ENCODE measurements around the gene LRP2.

Gene LRP2

GRCh38 chr2:169230204-169230603 lies 132.1 kb downstream of the LRP2 start:
- no peak for DNase-seq

- no peak for DNase-seq
Measured at GRCh38 chr2:169229590-169229989, 132.7 kb downstream of the LRP2 start.

- DNase-seq: no peak
Measured at GRCh38 chr2:169225906-169226305, 136.4 kb downstream of the LRP2 start.

DNA sequence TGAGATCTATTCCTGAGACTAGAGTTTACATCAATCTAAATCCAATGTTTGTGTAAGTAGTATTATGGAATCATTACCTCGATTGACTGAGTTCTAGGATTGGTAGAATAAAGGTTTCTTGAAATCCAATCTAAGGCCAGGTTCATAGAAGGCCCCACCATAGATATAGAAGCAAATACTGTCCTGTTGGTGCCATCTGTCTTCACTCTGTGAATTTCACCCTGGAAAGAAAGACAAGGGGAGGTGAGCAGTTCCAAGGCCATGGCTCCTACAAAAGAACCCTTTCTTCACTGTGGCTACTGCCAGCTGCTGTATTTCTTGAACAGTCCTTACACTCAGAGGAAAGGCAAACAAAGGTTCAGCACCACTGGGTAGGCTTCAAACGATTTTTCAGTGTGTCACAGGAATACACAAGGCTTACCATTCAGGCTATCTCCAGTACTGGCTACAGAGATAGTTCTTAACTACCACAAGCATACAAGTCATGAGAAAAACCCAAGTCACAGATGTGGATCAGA lies 137.0 kb downstream of the LRP2 start:
- no peak for DNase-seq

DNA sequence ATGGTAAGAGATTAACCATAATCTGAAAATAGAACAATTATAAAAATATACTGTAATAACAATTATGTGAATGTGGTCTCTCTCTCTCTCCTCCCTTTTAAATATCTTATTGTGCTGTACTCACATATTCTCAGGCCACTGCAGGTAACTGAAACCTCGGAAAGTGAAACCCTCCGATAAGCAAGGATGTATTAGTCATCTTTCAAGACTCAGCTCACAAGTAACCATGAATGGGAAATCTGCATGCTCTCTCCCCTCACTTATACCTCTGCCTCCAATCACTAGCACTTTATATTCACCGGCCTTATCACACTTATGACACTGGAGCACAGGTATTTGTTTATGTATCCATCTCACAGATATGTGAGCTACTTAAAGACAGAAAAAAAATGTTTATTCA lies 139.7 kb downstream of the LRP2 start:
- no peak for DNase-seq

GRCh38 chr2:169221745-169222369 lies 140.5 kb downstream of the LRP2 start:
- no peak for DNase-seq

DNA sequence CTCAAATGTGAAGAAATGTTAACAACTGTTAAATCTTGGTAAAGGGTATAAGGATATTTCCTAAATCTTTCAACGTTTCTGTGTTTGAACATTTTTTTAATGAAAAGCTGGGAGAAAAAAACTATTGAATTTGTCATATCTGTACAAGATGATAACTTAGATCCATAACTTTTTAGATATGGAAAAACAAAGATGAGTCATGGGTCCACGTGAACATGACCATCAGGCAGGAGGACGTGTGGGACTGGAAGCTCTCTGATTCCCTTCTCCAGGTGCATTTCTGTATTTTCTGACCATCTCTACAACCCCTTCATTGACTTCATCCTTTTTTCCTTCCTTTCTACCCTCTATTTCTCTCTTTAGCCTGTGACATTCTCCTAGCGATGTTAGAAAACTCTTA lies 151.4 kb downstream of the LRP2 start:
- no peak for DNase-seq

DNA sequence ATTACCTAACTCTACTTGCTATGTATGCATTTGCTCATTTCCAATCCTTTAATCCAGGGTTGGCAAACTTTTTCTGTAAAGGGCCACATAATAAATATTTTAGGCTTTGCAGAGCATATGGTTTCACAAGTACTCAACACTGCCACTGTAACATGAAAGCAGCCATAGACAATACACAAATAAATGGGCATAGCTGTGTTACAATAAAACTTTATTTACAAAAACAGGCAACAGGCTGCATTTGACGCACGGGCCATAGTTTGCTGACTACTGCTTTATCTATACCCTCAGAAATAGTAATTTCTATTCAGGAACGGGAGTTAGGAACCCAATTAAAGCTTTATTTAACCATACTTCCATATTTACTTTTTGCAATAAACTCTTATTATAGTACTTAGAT lies 154.3 kb downstream of the LRP2 start:
- no peak for DNase-seq

DNA sequence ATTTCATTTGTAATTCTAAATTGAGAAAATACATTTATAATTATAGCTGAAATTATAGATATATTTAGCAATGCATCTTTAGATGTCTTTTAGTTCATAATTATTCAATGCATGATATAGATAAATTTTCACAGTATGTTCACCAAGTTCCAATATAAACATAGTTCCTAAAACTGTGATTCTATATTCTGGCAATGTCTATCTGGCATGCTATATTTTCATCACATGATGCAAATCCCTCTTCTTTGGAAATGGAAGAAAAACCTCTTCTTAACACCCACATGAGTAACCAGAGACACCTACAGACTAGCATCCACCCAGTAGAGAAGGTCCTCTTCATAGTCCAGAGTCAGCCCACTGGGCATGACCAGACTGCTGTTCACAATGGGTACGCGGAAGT lies 157.2 kb downstream of the LRP2 start:
- DNase-seq: no peak

DNA sequence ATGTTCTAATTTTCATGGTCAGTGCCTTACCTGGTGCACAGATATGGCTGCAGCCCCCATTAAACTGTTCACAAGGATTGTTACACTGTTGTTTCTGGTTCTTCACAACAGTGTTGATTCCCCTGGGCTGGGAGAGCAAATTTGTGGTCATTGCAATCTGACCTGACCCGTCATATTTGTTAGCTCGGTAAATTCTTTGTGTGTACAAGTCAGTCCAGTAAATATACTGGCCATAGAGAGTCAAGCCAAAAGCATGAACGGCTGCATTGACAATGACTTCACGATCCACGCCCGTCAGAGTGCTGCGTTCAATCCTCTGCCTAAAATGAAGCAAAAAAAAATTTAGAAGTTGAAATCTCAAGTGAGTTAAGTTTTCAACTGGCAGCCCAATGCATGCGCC lies 158.4 kb downstream of the LRP2 start:
- DNase-seq: no peak

DNA sequence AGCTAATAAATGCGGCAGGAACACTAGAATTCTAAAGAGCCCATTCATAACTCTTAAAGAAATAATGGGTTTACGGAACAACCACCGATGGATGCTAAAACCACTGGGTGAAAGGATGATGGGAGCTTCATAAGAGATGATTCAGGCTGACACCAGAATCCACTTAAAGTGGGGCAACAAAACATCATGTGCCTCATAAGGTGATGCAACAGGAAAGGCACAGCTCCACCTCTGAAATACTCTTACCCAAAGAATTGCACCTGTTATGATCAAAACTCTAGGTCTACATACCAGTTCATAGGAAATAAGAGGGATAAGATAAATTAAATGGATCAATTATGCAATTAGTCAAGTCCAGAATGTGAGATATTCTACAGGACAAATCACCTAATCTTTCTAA lies 161.6 kb downstream of the LRP2 start:
- no peak for DNase-seq

GRCh38 chr2:169193618-169194017 lies 168.7 kb downstream of the LRP2 start:
- DNase-seq: no peak

GRCh38 chr2:169190197-169190775 lies 172.0 kb downstream of the LRP2 start:
- DNase-seq: no peak

DNA sequence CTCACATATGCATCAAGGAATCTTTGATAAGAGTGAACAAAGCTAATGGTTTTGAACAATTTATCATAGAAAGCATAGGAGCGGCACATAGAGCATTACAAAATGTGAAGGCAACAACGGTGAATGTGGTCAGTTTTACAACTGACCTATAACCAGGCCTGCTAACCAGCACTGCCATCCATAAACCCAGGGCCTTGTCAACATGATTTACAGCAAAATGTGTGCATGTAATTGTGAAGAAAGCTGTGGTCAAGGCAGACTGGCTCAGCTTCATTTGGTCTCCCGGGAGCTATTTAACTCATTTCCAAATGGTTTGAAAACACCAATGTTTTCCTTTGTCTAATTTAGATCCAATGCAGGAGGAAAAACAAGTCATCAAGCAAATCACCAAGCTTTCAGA lies 173.2 kb downstream of the LRP2 start:
- DNase-seq: no peak

- DNase-seq: no peak
Measured at GRCh38 chr2:169185711-169186110, 176.6 kb downstream of the LRP2 start.

- no peak for DNase-seq
Measured at GRCh38 chr2:169184074-169184473, 178.3 kb downstream of the LRP2 start.

GRCh38 chr2:169182573-169182972 lies 179.8 kb downstream of the LRP2 start:
- DNase-seq: no peak

DNA sequence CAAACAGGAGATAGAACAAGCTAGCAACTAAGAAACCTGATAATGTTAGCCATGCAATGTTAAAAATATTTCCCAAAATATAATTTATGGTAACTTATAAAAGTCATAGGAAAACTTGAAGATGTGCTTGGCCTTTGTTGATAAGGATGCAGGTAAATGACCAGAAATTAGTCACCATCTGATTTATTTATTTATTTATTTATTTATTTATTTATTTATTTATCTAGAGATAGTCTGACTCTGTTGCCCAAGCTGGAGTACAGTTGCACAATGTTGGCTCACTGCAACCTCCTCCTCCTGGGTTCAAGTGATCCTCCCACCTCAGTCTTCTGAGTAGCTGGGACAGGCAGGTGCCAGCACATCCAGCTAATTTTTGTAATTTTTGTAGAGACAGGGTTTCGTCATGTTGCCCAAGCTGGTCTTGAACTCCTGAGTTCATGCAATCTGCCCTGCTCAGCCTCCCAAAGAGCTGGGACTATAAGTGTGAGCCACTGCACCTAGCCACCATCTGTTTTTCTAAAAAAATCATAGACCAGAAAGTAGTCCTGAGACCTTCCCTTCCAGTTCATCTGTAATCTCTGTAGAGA lies 183.4 kb downstream of the LRP2 start:
- no peak for DNase-seq

GRCh38 chr2:169178364-169178763 lies 184.0 kb downstream of the LRP2 start:
- DNase-seq: no peak

GRCh38 chr2:169175112-169175511 lies 187.2 kb downstream of the LRP2 start:
- DNase-seq: no peak

DNA sequence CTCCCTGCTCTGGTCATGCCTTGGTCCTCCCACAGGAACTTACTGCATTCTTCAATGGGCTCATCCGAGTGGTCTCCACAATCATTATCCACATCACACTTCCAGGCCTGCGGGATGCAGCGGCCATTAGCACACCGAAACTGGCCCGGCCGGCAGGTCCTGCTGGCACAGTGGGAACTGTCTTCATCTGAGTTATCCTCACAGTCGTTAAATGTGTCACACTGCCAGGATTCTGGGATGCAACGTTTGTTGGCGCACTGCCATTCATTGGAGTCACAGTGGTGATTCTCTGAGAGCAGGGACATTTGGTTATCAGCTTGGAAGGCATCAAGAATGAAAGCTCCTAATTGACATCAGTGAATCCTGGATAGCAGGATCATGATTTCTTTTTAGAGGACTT lies 188.5 kb downstream of the LRP2 start:
- DNase-seq: no peak

DNA sequence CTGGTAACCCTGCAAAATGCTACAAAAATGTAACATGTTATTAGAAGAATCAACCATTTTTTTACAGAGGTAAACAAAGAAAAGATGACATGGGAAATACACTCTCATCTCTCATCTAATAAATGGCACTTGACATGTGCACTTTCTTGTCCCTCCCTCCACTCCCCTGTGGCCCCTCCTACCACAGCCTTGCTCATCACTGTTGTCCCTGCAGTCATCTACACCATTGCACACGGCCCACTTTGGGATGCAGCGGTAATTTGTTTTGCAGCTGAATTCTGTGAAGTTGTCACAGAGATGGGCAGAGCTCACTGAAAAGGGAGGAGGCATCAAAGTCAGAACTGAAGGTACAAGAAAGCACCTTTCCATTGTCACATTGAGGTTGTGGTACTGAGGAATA lies 189.4 kb downstream of the LRP2 start:
- no peak for DNase-seq

DNA sequence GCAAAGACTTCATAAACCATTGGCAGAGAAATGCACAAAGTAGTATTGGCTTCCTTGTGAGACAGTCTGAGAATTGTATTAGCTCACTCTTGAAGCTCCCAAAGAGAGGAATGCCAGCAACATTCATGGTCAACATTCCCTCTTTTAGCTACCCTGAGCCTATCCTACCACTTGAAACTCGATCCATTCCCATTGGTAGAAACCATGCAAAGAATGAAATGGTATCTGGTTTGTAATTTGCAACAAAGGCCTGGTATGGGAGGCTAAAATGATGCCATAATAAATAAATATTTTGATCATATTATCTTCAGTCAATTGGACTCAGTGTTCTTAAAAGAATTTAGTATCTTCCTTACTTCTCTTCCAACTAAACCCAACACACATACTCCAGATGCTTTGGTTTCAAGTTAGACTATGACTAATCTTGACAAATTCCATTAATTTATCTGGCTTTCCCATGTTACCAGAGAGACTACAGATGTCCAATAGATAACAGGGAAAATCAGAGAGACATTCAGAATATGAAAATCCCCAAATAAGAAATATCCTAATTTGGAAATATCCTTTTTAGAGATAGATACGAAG lies 190.1 kb downstream of the LRP2 start:
- no peak for DNase-seq

DNA sequence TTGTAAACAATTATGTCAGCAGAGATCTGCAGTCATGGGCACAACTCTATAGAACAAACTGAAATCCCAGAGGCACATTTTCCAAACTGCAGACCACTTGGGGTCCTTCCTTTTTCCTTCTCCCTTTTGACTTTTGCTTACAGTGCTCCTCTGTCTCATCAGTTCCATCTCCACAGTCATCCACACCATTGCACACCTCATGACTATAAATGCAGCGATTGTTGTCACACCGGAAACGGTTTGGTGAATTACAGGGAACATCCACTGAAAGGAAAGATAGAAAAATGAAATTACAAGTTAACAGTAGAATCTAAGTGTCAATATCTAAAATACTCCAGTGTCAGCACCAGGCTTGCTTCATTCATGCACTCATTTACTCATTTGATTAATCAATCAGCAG lies 196.5 kb downstream of the LRP2 start:
- no peak for DNase-seq

Measured in stimulated activated naive CD4-positive, alpha-beta T cell (primary cell).